Choroid plexus epithelial cell (primary cell): Measurements from ENCODE around the gene MRPL10.

Experiments used
- DNase-seq: peaks from one replicate; pipeline ENCODE4 v3.0.0-alpha.2; 2010; ENCODE audit warnings: low read depth
- H3K4me3 ChIP-seq: 2 replicates; pipeline ENCODE4 v1.5.1; 2011; ENCODE audit warnings: low read depth, mild to moderate bottlenecking, control low read depth, low read length, moderate library complexity
- TF ChIP-seq, protein P1 (sequence below): conservative IDR thresholded peaks from 2 replicates; pipeline ENCODE4 v1.5.1; 2011; ENCODE audit warnings: low read depth, mild to moderate bottlenecking, control low read depth, inconsistent platforms, low read length, moderate library complexity

MRPL10 gene

GRCh38 chr17:47875011-47875985 lies 44.0 kb upstream of the MRPL10 start:
- no peak for DNase-seq
- TF ChIP-seq, protein P1, sequence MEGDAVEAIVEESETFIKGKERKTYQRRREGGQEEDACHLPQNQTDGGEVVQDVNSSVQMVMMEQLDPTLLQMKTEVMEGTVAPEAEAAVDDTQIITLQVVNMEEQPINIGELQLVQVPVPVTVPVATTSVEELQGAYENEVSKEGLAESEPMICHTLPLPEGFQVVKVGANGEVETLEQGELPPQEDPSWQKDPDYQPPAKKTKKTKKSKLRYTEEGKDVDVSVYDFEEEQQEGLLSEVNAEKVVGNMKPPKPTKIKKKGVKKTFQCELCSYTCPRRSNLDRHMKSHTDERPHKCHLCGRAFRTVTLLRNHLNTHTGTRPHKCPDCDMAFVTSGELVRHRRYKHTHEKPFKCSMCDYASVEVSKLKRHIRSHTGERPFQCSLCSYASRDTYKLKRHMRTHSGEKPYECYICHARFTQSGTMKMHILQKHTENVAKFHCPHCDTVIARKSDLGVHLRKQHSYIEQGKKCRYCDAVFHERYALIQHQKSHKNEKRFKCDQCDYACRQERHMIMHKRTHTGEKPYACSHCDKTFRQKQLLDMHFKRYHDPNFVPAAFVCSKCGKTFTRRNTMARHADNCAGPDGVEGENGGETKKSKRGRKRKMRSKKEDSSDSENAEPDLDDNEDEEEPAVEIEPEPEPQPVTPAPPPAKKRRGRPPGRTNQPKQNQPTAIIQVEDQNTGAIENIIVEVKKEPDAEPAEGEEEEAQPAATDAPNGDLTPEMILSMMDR = no peak
- H3K4me3 ChIP-seq = no peak overlapping the region

DNA sequence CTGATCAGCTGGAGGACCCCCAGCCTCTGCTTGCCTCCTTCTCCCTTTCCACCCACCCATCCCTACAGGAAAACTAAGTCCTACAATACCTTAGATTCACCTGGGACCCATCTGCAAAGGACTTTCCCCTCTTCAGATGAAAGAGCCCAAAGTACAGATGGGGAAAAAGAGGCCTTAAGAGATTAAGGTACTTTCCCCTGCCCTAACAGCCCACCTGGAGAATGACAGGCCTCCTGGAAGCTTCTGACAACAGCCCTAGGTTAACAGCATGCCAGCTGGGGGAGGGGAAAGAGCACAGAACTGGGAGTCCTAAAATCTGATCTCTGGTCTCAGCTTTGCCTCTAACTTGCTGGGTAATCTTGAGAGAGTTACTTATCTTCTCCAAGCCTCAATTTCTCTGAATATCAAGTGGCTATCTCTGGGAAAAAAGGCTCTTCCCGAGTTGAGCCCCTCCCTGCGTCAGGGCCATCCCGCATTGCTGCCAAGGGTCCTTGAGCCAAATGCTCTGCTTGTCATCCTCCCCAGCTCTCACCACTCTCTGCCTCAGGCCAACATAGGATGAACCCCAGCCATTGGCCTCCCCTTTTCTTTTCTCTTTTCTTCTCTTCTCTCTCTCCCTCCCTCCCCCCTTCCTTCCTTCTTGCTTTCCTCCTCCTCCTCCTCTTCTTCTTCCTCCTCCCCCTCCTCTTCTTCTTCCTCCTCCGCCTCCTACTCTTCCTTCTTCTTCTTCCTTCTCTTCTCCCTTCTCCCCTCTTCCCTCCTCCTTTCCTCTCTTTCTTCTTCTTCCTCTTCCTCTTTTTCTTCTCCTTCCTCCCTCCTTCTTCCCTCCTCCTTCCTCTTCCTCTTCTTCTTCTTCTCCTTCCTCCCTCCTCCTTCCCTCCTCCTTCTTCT lies 42.1 kb upstream of the MRPL10 start:
- no peak for DNase-seq
- no peak overlapping the region for H3K4me3 ChIP-seq
- TF ChIP-seq, protein P1 = no peak

DNA sequence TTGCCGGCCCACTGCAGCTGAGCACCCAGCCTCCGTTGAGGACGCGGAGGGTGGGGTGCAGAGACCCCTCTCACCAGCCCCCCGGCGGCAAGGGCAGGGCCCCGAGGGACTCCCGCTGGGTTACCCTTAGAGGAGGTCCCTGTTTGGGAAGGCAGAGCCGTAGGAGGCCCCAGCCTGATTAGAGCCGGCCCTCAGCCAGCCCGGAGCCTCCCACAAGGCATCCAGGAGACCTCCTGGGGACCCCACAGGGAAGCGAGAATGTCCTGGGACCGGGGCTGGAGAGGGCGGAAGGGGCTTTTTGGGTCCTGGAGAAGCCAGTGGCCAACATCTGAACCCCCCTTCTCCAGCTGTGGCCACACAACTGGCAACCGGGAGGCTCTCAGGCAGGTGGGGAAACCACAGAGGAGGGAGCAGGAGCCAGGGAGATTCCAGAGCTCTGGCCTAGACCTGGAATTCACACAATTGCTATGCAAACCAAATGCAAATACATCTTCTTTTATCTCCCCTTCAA lies 41.4 kb upstream of the MRPL10 start:
- TF ChIP-seq, protein P1 = no peak
- DNase-seq = peak; percentile 32
- no peak overlapping the region for H3K4me3 ChIP-seq

DNA sequence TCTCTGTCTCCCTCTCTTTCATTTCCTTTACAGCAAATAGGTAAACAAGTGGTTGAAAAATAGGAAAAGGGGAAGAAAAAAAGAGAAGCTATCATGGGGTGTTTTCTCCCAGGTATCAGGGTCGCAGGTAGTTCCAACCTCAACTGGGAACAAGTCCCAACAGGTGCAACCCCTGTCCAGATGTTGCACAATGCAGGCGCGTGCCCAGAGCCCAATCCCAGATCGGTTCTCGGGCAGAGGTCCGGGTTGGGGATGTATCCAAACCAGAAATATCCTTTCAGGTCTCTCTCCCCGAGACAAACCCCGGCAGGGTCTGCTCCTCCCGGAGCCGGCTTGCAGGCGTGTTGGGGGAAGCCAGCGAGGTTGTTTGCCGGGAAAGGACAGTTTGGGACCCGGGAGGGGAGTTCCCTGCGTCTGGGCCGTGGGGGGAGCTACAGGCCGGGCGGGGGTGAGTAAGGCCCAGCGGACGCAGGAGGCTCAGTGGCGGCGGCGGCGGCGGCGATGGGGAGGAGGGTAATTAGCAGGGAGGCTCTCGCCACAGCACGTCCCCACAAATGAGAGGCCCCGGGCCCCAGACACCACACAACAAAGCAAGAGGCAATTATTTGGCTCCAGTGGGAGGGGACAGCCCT lies 40.8 kb upstream of the MRPL10 start:
- no peak for DNase-seq
- TF ChIP-seq, protein P1 = no peak
- no peak overlapping the region for H3K4me3 ChIP-seq

- TF ChIP-seq, protein P1 = no peak
- no peak overlapping the region for H3K4me3 ChIP-seq
- no peak for DNase-seq
These were observed 39.7 kb upstream of the MRPL10 start for GRCh38 chr17:47871048-47871447.

DNA sequence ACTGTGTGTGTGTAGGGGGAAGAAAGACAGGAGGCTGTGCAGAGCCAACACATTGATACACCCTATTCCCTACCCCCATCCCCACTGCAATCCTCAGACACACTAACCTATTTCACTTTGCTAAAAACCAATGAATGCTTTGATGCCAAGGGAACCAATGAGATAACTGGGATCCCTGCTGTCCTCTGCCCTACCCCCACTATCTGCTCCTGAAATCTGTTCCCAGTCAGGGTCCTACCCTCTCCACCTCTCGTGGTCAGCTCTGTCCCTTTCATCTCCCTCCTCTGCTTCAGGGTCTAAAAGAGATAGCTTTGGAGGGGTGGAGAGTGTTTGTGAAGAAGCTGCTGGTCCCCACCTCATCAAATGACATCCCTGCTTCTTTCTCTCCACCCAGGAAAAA lies 38.7 kb upstream of the MRPL10 start:
- no peak for DNase-seq
- TF ChIP-seq, protein P1 = no peak

More for the DNA sequence above, 38.7 kb upstream of the MRPL10 start:
- H3K4me3 ChIP-seq = no peak overlapping the region
